ENCODE results near the gene DRAXIN.

DNA sequence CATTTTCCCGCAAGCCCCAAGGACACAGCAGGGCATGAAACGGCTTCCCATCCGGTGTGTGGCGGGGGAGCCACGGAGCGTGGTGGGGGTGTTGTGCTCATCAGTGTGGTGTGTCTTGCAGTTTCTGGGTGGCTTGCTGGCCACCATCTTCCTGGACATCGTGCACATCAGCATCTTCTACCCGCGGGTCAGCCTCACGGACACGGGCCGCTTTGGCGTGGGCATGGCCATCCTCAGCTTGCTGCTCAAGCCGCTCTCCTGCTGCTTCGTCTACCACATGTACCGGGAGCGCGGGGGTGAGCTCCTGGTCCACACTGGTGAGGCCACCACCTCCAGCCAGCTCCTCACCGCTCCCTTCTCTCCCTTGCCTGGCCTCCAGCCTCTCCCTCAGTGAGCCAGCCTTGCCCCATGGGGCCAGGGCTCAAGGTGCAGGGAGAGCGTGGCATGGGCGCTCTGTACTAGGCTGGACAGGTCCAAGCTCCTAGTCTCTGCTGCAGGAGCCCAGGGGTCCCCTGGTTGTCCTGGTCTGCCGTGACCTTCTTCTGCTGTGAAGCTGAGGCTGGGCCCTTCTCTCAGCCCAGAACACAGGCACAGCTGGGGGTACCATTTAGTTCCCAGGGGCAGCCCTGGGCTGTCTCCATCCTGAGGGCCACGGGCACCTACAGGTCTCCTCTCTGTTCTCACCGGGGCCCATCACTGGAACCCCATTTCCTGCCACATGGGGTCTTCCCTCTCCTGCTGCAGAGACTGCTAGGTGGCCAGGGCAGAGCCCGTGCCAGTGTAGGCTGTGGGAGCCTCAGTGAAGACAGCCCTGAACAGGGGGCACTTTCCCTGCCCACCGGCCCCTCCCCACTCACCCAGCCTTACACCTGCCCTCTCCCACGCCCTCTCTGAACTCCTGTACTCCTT, 57.0 kb downstream of the DRAXIN start:
- TF ChIP-seq POLR2AphosphoS5 (IDR thresholded peaks at IDR 0.05): no peak
- TF ChIP-seq, protein P1, sequence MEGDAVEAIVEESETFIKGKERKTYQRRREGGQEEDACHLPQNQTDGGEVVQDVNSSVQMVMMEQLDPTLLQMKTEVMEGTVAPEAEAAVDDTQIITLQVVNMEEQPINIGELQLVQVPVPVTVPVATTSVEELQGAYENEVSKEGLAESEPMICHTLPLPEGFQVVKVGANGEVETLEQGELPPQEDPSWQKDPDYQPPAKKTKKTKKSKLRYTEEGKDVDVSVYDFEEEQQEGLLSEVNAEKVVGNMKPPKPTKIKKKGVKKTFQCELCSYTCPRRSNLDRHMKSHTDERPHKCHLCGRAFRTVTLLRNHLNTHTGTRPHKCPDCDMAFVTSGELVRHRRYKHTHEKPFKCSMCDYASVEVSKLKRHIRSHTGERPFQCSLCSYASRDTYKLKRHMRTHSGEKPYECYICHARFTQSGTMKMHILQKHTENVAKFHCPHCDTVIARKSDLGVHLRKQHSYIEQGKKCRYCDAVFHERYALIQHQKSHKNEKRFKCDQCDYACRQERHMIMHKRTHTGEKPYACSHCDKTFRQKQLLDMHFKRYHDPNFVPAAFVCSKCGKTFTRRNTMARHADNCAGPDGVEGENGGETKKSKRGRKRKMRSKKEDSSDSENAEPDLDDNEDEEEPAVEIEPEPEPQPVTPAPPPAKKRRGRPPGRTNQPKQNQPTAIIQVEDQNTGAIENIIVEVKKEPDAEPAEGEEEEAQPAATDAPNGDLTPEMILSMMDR (IDR thresholded peaks at IDR 0.05; ENCODE audit: poor library complexity, severe bottlenecking): no peak
- TF ChIP-seq EP300 (conservative IDR thresholded peaks at IDR 0.05; ENCODE audit: poor library complexity, severe bottlenecking): no peak
- no peak for TF ChIP-seq MXI1 (conservative IDR thresholded peaks at IDR 0.05; ENCODE audit: poor library complexity, severe bottlenecking)
- TF ChIP-seq SMC3 (conservative IDR thresholded peaks at IDR 0.05; ENCODE audit: poor library complexity): no peak

All from neural cell (in vitro differentiated cells).